Measurements from ENCODE around the gene BABAM2.
"Not testable (repeated sequence)": the region's sequence is repeated elsewhere in the genome, so short reads cannot be mapped to it uniquely, and the experiment has no call there.

BABAM2 gene

DNA sequence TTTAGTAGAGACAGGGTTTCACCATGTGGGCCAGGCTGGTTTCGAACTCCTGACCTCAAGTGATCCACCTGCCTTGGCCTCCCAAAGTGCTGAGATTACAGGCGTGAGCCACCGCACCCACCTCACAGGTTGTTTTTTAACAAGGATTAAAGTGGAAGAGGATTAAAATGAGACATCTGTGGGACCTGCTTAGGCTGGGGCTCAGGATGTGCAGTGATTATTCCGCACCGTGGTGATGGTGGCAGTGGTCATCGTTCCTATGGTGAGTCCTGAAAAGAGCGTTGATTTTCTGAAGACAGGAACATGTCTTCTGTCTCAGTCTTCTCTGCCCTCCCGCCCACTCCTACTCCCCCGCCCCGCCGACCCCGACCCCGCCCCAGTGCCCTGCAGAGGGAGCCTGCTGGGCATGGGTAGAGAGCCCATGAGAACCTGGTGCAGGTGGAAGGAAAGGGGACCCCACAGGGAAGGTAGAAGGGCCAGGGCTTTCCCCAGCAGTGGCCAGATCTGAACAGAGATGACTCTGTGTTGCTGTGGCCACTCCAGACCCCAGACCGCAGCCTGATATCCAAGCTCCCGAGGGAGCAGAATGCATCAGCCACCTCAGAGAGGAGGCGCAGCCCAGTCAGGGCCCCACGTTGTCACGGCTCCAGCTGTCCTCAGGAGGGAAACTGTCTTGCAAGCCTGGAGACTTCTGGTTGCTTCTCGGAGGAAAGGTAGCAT, 467.6 kb downstream of the BABAM2 start:
- DNase-seq (ENCODE audit: low read depth in 3 of 3), result no peak

DNA sequence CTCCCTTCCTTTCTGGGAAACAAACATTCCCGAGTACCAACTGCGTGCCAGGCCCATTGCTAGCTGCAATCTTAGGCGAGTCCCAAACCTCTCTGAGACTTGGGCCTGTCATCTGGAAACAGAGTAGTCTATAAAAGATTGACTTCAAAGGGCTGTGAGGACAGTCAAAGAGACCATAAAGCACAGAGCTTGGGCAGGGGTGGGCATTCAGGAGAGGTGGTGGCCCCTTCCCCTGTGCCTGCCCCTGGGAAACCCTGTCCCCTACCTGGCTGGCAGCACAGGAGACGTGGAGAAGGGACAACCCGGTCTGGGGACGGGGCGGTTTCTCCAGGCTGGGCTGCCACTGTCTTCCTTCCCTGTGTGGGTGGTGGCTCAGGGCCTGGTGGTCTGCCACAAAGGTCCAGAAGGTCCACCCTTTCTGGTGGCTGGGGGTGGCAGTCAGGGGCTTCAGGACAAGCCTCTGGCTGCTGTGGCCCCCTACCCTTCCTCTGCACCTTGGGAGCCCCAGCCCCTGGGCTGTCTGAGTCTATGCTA, 468.2 kb downstream of the BABAM2 start:
- DNase-seq (ENCODE audit: low read depth in 3 of 3), result no peak

DNA sequence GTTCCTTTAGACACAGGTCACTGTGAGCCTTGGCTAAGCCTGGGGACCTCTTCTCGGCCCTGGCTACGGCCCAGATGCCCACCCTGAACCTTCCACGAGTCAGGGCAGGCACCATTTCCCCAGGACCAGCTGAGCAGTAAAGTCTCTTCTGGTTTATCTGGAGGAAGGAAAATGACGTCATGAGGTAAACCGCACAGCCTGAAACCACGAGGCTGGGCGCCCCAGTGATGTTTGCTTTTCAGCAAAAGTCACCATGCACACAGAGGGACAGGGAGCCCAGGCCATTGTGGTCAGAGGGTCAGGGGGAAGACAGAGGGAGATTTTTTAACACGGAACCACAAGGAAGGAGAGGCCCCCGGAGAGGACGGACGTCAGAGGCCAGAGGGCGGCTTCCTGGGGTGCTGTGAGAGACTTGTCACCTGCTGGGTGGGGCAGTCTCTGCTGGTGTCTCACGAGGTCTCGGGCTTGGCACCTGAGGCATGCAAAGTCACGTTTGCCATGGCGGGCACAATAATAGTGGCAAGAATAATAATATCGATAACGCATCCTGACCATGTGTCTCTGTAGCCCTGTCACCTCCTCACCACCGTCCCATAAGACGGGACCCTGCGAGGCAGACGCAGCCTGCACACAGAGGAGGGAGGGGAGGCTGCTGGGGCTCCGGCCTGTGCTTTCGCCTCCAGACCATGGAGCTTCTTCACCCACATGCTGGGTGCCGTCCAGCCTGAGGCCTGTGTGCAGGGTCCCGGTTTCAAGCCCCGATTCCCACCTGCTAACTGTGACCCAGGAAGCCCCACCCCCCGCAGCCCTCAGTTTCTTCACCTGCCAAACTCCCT, 468.9 kb downstream of the BABAM2 start:
- peak; percentile 58 to 78 (median 62) for DNase-seq (ENCODE audit: low read depth in 3 of 3)

DNA sequence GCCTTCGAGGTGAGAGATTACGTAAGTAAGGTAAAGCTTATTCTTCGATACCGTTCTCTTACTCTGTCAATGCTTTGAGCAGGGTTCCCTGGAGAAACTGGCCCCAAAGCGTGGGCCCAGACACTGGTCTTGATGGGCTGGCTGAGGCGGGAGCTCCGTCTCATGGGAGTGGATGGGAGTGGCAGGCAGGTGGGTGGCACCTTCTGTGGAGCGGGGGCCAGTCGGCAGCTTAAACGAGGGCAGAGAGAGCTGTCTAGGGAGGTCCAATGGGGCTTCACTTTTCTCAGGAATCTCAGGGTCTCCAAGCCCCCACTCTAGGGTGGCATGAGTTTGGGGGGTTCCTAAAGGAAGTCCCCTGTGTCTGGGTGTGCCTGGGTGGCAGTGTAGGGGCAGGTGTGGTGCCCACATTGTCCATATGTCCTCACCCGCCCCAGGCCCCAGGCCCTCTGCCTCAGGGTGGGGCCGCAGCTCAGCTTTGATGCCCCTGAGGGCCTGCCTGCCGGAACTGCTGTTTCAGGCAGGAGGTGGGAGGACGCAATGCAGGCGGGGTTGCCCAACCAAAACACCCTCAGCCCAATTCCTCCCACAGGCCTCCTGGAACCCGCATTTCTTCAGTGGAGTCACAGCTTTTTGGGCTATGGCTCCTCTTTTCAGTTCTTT, 469.7 kb downstream of the BABAM2 start:
- no peak for DNase-seq (ENCODE audit: low read depth in 3 of 3)

DNA sequence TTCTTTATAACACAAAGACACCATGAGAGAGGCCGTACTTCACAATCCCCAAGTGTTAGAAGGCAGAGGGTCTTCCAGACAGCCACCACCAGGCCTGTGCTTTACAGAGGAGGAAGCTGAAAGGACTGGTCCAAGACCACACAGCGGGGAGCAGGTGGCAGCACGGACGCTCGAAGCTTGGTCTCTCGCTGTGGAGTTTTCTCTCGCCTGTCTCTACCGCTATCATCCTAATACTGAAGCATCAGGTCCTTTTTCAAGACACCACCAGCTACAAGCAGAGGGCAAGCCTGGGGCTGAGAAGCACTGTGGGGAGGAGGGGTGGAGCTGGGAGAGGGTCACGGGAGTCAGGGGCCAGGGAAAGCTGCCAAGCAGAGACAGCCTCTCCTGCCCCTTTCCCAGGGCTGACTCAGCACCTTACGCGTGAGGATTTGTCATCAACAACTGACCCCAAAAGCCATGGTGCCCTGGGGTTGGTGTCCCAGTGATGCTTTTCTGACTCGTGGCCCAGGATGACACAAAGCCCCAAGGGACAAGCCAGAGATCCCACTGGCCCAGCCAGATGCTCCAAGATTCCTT, 470.3 kb downstream of the BABAM2 start:
- DNase-seq (ENCODE audit: low read depth in 3 of 3), result no peak

DNA sequence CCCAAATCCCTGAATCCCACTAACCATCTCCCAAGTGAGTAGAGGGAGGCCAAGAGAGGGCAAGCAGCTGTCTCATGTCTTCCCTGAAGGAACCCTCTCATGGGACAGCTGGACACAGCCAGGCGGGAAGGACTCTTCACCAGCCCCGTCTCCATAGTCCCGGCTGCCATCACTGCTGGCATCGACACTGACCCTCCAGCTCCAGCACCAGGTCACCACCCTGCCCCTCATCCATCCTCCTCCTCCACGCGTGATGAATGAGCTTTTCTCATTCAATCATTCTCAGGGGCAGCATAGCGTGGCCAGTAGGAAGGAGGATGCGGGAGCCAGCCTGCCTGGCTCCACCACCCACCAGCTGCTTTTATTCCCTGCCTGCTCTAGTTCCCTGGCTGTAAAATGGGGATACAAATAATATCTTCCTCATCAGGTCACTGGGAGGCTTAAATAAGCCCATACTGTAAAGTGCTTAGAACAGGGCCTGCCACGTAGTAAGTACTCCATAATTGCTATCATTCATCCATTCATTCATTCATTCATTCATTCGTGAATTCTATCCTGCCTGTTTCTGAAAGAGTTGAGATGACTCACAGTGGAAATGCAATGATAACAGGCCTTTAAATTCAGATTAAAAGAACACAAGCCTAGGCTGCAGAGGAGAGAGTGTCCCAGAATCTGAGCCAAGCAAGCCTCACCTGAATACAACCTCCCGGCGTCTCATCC, 471.6 kb downstream of the BABAM2 start:
- DNase-seq (ENCODE audit: low read depth in 3 of 3), result no peak

DNA sequence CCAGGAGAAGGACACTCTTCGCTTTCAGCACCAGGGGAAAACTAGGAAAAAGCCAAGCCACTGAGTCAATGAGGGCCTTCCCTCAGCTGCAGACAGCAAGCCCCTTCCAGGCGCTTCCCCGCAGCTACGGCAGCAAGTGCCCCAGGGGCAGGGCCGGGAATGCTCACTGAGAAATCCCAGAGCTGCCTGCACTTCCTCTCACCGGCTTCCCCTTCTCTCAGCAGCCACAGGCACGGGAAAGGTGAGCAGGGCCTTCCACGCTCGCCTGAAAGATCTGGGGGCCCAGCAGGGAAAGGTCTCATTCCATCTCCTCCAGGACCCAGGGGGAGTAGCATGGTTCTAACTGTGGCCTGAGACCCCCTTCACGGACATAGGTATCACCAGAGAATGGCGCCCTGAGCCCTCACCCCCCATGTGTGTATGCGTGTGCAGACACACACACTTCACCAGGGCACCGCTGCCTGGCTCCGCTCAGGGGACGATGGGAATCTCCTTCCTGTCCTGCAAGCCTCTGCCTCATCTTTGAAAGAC, 472.5 kb downstream of the BABAM2 start:
- DNase-seq (ENCODE audit: low read depth in 3 of 3), result no peak

DNA sequence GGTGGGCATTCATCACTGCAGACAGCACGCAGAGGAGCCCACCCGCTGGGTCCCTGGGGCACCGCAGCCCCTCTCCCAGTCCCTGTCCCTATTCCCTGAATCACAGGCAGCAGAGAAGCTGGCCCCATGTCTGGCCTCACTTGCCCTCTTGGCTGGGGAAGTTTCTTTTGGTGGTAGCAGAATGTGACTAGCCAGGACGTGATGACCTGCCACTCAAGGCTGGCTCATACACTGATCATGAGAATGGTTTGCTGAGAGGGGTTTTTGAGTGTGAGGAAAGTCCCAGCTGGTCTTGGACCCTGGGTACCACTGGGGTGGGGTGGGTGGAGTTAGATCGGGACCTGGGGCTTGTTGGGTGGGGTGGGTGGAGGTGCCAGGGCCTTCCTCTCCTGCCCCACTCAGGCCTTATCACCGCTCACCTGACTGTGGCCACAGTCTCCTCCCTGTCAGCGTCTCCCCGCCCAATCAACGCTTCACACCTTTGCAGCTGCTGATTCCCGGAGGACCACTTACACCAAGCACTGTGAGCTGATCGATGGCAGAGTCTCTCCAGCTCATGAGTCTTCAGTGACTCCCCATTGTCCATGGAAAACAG, 473.3 kb downstream of the BABAM2 start:
- no peak for DNase-seq (ENCODE audit: low read depth in 3 of 3)

DNA sequence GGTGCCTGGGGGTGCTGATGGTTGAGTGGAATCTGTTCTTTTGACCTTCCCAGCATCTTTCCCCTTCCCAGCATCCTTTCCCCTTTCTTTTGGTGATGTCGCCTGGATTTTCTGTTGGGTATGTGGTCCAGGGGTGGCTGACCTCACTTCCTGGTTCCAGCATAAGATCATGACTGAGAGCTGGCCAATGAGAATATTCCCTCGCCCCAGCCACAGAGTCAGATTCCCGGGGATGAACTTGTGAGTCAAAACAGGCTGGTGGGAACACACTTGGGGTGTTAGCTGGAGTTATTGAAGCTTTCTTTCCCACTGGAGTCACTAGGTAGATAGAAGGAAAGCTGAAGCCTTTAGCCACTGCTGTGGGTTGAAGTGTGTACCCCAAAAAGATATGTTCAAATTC, 474.1 kb downstream of the BABAM2 start:
- DNase-seq (ENCODE audit: low read depth in 3 of 3), result no peak

DNA sequence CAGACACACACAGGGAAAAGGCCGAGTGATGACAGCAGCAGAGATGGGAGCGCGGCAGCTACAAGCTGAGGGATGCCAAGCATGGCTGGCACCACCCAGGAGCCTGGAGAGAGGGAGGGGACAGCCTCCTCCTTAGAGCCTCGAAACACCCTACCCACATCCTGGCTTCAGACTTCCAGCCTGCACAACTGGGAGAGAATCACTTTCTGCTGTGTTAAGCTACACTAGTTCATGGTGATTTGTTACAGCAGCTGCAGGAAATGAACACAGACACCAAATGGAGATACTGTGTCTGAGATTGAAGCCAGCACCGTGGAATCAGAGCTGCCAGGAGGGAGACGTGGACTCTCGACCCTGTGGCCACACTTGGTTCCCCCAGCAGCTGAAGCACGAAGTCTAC, 474.6 kb downstream of the BABAM2 start:
- no peak for DNase-seq (ENCODE audit: low read depth in 3 of 3)

DNA sequence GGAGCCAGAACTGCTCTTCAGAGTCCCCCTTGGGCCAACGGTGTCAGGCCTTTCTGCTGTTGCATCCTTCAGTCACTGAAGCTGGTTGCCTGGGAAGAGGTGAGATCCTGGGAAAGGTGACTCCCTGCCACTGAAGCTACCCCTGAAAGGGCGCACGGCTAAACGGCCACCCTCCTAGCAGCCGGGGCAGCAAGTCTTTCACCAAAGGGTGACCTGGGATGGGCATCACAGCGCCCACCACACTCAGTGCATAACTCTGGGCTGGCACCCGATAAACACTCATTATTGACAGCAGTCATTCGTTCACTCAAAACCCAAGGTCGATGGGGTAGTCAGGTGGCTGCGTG, 475.6 kb downstream of the BABAM2 start:
- no peak for DNase-seq (ENCODE audit: low read depth in 3 of 3)

DNA sequence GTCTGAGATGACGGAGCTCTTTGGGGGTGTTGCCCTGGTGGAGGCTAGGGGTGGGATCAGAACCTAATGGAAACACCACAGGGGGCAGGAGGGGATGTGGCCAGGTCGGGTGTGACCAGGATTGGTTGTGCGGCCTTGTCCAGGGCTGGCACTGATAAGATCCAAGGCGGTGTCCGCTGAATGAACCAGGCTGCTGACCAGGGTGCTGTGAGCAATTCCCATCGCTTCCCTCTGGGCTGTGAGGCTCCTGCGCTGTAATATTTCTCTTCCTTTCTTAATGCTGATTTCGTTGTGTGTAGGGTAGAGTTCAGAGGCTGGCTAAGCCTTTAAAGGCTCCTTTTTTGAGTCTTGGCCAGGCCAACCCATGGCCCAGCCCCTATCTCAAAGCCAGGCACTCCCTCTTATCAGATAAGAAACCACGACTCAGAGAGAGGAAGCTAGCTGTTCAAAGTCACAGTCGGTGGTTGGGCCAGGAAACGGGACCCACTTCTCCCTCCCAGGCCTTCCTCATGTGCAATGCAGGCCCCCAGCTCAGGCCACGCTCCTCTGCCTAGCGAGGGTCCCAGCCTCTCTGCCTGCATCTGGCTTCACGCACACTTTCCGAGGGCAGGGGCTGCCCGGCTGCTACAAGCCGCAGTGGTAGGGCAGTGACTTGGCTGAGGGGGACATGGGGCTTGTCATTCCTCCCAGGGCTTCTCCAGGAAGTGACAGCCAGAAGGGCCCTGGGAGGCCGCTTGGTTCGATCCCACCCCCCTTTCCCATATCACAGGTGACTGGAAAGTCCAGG, 476.2 kb downstream of the BABAM2 start:
- peak in 2 of 3 experiments; percentile 15 to 51 for DNase-seq (ENCODE audit: low read depth in 3 of 3)

DNA sequence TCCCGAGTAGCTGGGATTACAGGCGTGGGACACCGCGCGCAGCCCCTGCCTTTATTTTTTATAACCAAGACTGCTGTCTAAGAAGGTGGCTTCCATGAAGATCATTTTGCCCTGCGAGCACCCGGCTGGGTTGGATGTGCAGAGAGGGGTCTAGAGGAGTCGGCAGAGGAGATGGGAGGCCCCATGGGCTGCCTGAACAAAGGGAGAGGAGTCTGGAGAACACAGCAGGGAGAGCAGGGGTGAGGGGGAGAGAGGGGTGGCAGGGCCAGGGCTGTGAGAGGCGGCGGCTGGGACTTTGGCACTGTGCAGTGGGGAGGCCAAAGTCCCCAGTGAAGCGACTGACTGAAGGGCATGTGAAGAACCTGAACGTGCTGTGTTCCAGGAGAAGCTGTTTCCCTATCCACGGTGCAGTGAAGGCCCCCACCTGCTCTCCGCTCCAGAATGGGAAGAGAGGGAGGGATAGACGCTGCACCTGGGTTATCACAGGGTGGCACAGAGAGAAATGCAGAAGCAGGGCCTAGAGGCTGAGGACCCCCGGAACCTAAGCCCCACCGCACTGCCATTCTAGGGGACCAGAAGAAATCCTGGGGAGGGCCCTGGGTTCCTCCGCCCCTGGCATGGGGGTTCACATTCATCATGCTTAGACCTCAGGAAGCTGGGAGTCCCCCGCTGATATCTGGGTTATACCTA, 477.3 kb downstream of the BABAM2 start:
- DNase-seq (ENCODE audit: low read depth in 3 of 3), result no peak

DNA sequence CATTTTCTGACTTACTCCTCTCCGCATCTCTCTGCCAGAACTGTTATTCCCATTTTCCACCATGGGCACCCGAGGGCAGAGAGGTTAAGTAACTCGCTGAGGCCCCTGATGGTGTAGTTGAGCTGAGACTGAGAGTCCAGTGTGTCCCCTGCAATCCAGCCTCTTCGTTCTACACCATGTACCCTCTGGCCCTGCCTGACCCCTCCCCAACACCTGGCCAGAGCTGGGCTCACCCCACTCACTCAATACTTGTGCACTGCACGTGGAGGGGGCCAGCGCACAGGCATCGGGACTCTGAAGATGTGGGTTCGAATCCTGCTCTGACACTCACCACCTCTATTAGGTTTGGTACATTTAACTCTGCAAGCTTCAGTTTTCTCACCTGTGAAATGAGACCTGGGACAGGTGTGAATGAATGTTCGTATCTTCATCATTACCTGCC, 477.8 kb downstream of the BABAM2 start:
- DNase-seq (ENCODE audit: low read depth in 3 of 3), result no peak

DNA sequence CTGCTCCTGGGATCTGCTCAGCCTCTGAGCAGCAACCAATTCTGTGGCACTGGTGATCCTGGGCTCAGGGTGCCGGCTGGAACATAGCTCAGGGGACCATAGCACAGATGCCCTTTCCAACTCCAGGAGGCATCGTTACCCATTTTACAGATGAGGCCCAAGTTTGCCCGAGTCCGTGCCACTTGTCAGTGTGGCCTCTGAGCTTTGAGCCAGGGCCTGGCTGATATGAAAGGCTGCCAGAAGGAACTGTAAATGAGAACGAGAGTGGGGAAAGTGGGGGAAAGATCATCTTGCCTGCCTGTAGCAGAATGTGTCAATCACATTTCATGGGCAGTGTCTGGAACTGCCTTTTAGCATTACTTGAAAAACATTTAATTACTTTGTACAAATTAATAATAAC, 478.8 kb downstream of the BABAM2 start:
- no peak for DNase-seq (ENCODE audit: low read depth in 3 of 3)

DNA sequence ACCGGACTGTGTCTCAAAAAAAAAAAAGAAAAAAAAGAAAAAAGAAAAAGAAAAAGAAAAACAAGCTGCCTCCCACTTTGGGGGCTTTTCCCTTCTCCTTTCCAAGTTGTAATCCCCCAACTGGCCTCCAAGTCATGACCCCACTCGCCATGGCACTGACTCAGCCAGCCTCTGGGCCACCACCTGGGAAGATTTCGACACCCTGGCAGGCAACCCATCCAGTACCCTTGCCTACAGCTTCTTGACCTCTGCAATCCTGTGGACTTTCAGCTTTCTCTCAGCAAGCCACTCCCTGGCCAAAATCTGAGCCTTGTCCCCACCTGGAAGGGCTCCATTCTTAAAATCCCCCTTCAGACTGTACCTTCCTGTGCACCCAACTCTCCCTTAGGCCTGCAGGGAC, 479.8 kb downstream of the BABAM2 start:
- no peak for DNase-seq (ENCODE audit: low read depth in 3 of 3)

DNA sequence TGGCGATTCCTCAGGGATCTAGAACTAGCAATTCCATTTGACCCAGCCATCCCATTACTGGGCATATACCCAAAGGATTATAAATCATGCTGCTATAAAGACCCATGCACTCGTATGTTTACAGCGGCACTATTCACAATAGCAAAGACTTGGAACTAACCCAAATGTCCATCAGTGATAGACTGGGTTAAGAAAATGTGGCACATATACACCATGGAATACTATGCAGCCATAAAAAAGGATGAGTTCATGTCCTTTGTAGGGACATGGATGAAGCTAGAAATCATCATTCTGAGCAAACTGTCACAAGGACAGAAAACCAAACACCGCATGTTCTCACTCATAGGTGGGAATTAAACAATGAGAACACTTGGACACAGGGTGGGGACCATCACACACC, 481.2 kb downstream of the BABAM2 start:
- DNase-seq (ENCODE audit: low read depth in 3 of 3), result not testable (repeated sequence)

DNA sequence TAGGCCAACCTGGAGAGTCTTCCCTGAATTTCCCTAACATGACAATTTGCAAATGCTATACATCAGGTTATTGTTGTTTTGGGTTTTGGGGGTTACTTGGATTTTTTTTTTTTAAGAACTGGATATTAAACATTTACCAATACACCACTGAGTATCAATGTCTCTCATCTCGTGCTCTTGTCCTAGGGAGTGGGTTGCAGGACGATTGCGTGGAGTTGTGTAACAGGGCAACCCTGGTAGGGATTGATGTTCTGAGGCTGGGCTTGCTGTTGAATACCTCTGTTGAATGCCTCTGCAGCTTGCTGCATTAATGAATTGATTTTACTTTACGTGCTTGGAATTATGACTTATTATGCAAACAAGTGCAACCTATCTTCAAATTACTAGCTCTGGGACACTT, 483.3 kb downstream of the BABAM2 start:
- no peak for DNase-seq (ENCODE audit: low read depth in 3 of 3)

DNA sequence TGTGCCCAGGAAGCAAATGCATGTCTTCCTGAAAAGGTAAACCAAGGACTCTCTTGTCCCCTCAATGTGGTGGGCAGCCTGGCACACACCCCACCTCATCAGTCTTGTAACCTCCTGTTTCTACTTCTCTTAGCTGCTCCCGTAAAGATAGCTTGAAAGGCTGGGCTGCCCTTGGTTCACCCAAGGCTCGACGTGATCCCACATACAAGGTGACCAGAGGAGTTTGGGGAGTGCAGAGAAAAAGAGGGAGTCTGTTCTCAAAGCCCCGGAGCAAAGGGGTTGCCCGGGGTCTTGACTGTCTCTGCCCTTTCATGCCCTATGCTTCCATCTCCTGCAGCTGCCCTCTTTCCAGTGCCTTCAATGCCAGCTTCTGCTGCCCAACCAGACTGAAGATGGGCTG, 483.8 kb downstream of the BABAM2 start:
- DNase-seq (ENCODE audit: low read depth in 3 of 3), result no peak
